ENCODE measurements around the gene NDRG3.
"Not testable (repeated sequence)": the region's sequence is repeated elsewhere in the genome, so short reads cannot be mapped to it uniquely, and the experiment has no call there.

NDRG3 gene

GRCh38 chr20:36644706-36645095 lies 101.2 kb downstream of the NDRG3 start:
- H3K9me3 ChIP-seq (ENCODE audit: control insufficient read depth in 1 of 2, low read length in 2 of 2), result no peaks in the 10 kb centered on the region
- no peaks in the 10 kb centered on the region for H3K36me3 ChIP-seq (ENCODE audit: control insufficient read depth in 1 of 2, insufficient read depth in 2 of 2, low read length in 2 of 2)
- H3K4me3 ChIP-seq (ENCODE audit: low read depth in 1 of 2, low read length in 2 of 2), result no peak overlapping the region
- no peaks in the 10 kb centered on the region for H3K4me1 ChIP-seq (ENCODE audit: control insufficient read depth in 1 of 2, insufficient read depth in 2 of 2, low read length in 2 of 2)
- H3K27me3 ChIP-seq (ENCODE audit: low read depth, low read length), result no peaks in the 10 kb centered on the region
- no peak overlapping the region for H3K27ac ChIP-seq (ENCODE audit: low read length)

DNA sequence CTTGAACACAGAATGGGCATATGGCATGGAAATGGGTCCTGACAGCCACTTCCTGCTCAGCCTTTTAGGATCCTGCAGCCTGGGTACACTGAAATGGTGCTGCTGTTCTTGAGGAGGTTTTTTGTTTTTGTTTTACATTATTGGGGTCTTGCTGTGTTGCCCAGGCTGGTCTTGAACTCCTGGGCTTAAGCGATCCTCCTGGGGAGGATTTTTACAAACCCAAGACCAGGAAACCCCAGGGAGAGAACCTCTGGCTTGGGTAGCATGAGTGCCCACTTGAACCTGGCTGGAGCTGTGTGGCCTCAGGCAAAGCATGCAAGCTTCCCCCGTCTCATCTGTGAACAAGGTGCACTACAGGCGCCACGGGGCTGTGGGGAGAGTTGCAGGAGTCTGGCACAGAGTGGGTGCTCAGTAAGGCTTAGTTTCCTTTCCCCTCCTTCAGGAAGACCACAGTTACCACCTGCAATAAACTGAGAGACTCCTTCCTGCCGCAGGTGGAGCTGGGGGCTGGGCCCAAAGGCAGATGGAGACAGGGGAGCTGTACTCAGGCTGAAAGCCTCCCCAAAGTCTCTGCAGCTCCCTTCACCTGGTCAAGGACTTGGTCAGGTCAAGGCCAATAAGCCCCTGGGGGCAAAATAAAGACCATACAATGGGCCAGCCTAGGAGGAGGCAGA lies 101.7 kb downstream of the NDRG3 start:
- Histone ChIP-seq H3K27ac (ENCODE audit: low read length) (no peak overlapping the region), H3K36me3 (ENCODE audit: control insufficient read depth in 1 of 2, insufficient read depth in 2 of 2, low read length in 2 of 2) (no peaks in the 10 kb centered on the region), H3K4me3 (ENCODE audit: low read depth in 1 of 2, low read length in 2 of 2) (no peak overlapping the region), H3K4me1 (ENCODE audit: control insufficient read depth in 1 of 2, insufficient read depth in 2 of 2, low read length in 2 of 2) (no peaks in the 10 kb centered on the region), H3K27me3 (ENCODE audit: low read depth, low read length) (no peaks in the 10 kb centered on the region), H3K9me3 (ENCODE audit: control insufficient read depth in 1 of 2, low read length in 2 of 2) (no peaks in the 10 kb centered on the region)

DNA sequence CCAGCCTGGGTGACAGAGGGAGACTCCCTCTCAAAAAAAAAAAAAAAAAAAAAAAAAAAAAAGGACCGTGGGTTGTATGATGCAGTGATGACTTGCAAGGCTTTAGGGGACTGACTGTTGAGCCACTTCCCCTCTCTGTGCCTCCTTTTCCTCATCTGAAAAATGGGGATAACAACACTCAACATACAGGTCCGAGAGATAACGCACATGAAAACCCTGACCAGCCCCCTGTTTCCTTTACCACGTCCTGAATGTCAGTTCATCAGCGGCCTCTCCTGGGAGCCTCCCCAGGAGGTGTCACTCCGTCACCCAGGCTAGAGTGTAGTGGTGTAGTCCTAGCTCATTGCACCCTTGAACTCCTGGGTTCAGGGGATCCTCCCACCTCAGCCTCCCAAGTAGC lies 103.8 kb downstream of the NDRG3 start:
- no peak overlapping the region for H3K27ac ChIP-seq (ENCODE audit: low read length)
- H3K4me3 ChIP-seq (ENCODE audit: low read depth in 1 of 2, low read length in 2 of 2), result no peak overlapping the region
- H3K36me3 ChIP-seq (ENCODE audit: control insufficient read depth in 1 of 2, insufficient read depth in 2 of 2, low read length in 2 of 2), result no peaks in the 10 kb centered on the region
- no peaks in the 10 kb centered on the region for H3K27me3 ChIP-seq (ENCODE audit: low read depth, low read length)
- H3K4me1 ChIP-seq (ENCODE audit: control insufficient read depth in 1 of 2, insufficient read depth in 2 of 2, low read length in 2 of 2), result no peaks in the 10 kb centered on the region
- no peaks in the 10 kb centered on the region for H3K9me3 ChIP-seq (ENCODE audit: control insufficient read depth in 1 of 2, low read length in 2 of 2)

GRCh38 chr20:36641506-36641843 lies 104.4 kb downstream of the NDRG3 start:
- Histone ChIP-seq H3K27ac (ENCODE audit: low read length) (no peak overlapping the region), H3K27me3 (ENCODE audit: low read depth, low read length) (no peaks in the 10 kb centered on the region), H3K9me3 (ENCODE audit: control insufficient read depth in 1 of 2, low read length in 2 of 2) (no peaks in the 10 kb centered on the region), H3K36me3 (ENCODE audit: control insufficient read depth in 1 of 2, insufficient read depth in 2 of 2, low read length in 2 of 2) (no peaks in the 10 kb centered on the region), H3K4me3 (ENCODE audit: low read depth in 1 of 2, low read length in 2 of 2) (no peak overlapping the region), H3K4me1 (ENCODE audit: control insufficient read depth in 1 of 2, insufficient read depth in 2 of 2, low read length in 2 of 2) (no peaks in the 10 kb centered on the region)

DNA sequence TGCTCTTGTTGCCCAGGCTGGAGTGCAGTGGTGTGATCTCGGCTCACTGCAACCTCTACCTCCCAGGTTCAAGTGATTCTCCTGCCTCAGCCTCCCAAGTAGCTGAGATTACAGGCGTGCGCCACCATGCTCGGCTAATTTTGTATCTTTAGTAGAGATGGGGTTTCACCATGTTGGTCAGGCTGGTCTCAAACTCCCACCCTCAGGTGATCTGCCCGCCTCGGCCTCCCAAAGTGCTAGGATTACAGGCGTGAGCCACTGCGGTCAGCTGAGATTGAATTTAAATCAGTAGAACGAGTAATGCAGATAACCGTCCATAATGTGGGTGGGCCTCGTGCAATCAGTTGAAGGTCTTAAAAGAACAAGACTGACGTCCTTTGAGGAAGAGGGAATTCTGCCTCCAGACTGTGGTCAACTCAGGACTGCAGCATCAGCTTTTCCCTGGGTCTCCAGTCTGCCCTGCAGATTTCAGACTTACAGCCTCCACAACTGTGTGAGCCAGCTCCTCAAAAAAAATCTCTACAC lies 107.0 kb downstream of the NDRG3 start:
- not testable (repeated sequence) for H3K4me3 ChIP-seq (ENCODE audit: low read depth in 1 of 2, low read length in 2 of 2); H3K36me3 ChIP-seq (ENCODE audit: control insufficient read depth in 1 of 2, insufficient read depth in 2 of 2, low read length in 2 of 2); H3K4me1 ChIP-seq (ENCODE audit: control insufficient read depth in 1 of 2, insufficient read depth in 2 of 2, low read length in 2 of 2); H3K27ac ChIP-seq (ENCODE audit: low read length); H3K27me3 ChIP-seq (ENCODE audit: low read depth, low read length); H3K9me3 ChIP-seq (ENCODE audit: control insufficient read depth in 1 of 2, low read length in 2 of 2)

DNA sequence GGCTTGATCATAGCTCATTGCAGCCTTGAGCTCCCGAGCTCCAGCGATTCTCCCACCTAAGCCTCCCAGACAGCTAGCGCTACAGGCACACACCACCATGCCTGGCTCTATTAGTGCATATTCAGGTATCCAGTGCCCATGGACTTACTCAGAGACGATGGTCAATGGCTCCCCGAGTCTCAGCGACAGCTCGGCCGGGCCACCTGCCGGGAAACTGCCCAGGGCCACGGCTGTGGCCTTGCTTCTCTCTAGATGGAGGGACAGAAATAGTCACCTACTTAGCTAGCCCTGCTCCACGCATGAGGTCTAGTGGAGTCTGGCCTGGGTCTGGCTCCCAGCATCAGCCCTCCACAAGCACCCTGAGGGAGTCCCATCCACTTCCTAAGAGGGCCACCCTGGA lies 111.5 kb downstream of the NDRG3 start:
- Histone ChIP-seq H3K9me3 (ENCODE audit: control insufficient read depth in 1 of 2, low read length in 2 of 2) (no peaks in the 10 kb centered on the region), H3K27ac (ENCODE audit: low read length) (no peak overlapping the region), H3K4me1 (ENCODE audit: control insufficient read depth in 1 of 2, insufficient read depth in 2 of 2, low read length in 2 of 2) (no peaks in the 10 kb centered on the region), H3K4me3 (ENCODE audit: low read depth in 1 of 2, low read length in 2 of 2) (no peak overlapping the region), H3K27me3 (ENCODE audit: low read depth, low read length) (no peaks in the 10 kb centered on the region), H3K36me3 (ENCODE audit: control insufficient read depth in 1 of 2, insufficient read depth in 2 of 2, low read length in 2 of 2) (no peaks in the 10 kb centered on the region)

DNA sequence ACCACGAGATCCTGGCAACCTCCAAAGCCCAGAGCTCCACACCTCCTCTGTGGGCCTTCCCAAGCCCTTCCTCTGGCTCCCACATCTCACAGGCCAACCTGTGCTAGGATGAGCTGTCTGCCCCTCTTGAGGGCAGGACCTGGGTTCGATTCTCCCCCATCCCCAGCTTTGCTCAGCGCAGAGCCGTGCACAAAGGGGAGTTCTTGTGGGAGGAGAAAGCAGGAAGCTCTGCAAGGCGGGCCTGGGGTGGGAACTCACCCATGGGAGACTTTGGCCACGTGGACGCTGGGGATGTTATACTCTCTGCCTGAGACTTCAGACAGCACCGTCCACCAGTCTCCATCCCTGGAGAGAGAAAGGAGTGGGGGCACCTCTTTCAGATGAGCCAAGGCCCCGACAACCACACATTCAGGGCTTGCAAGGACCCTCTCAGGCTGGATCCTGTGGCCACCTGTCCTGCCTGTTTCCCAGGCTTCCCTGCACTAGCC lies 112.6 kb downstream of the NDRG3 start:
- Histone ChIP-seq H3K27me3 (ENCODE audit: low read depth, low read length) (no peaks in the 10 kb centered on the region), H3K36me3 (ENCODE audit: control insufficient read depth in 1 of 2, insufficient read depth in 2 of 2, low read length in 2 of 2) (no peaks in the 10 kb centered on the region), H3K4me3 (ENCODE audit: low read depth in 1 of 2, low read length in 2 of 2) (no peak overlapping the region), H3K27ac (ENCODE audit: low read length) (no peak overlapping the region), H3K9me3 (ENCODE audit: control insufficient read depth in 1 of 2, low read length in 2 of 2) (no peaks in the 10 kb centered on the region), H3K4me1 (ENCODE audit: control insufficient read depth in 1 of 2, insufficient read depth in 2 of 2, low read length in 2 of 2) (no peaks in the 10 kb centered on the region)

DNA sequence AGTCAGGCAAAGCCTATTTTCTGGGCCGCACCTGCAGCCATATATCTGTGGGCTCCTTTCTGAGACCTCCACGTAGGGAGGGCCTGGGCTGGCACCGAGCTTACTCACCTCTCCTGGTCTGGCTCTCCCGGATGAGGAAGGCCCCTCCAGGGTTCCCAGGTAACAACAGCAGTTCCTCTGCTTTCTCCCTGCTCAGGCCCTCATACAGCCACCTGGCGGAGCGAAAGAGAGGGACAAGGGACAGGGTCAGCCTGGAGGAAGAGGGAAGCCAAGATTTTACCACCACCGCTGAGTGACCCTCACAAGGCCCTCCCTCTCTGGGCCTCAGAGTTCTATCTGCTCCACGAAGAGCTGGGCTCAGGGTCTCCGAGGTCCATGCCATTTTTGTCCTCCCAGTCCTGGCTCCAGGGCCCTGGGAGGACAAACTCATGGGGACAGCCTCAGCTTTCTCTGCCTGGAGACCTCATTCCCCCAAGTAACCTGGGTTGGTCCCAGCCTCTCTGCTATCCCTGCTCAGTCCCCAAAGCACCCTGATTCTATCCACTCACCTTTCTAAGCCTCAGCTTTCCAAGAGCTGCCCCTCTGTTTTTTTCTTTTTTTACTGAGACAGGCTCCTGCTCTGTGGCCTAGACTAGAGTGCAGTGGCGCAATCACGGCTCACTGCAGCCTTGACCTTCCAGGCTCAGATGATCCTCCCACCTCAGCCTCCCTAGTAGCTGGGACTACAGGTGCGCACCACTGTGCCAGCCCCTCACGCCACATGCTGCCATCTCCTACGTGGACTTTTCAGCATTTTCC lies 113.2 kb downstream of the NDRG3 start:
- Histone ChIP-seq H3K27me3 (ENCODE audit: low read depth, low read length) (no peaks in the 10 kb centered on the region), H3K27ac (ENCODE audit: low read length) (no peak overlapping the region), H3K9me3 (ENCODE audit: control insufficient read depth in 1 of 2, low read length in 2 of 2) (no peaks in the 10 kb centered on the region), H3K4me3 (ENCODE audit: low read depth in 1 of 2, low read length in 2 of 2) (no peak overlapping the region), H3K36me3 (ENCODE audit: control insufficient read depth in 1 of 2, insufficient read depth in 2 of 2, low read length in 2 of 2) (no peaks in the 10 kb centered on the region), H3K4me1 (ENCODE audit: control insufficient read depth in 1 of 2, insufficient read depth in 2 of 2, low read length in 2 of 2) (no peaks in the 10 kb centered on the region)

GRCh38 chr20:36632147-36632486 lies 113.8 kb downstream of the NDRG3 start:
- H3K27me3 ChIP-seq (ENCODE audit: low read depth, low read length), result no peaks in the 10 kb centered on the region
- H3K4me1 ChIP-seq (ENCODE audit: control insufficient read depth in 1 of 2, insufficient read depth in 2 of 2, low read length in 2 of 2), result no peaks in the 10 kb centered on the region
- H3K27ac ChIP-seq (ENCODE audit: low read length), result no peak overlapping the region
- no peak overlapping the region for H3K4me3 ChIP-seq (ENCODE audit: low read depth in 1 of 2, low read length in 2 of 2)
- H3K9me3 ChIP-seq (ENCODE audit: control insufficient read depth in 1 of 2, low read length in 2 of 2), result no peaks in the 10 kb centered on the region
- H3K36me3 ChIP-seq (ENCODE audit: control insufficient read depth in 1 of 2, insufficient read depth in 2 of 2, low read length in 2 of 2), result no peaks in the 10 kb centered on the region

- no peaks in the 10 kb centered on the region for H3K4me1 ChIP-seq (ENCODE audit: control insufficient read depth in 1 of 2, insufficient read depth in 2 of 2, low read length in 2 of 2)
- H3K36me3 ChIP-seq (ENCODE audit: control insufficient read depth in 1 of 2, insufficient read depth in 2 of 2, low read length in 2 of 2), result no peaks in the 10 kb centered on the region
- H3K9me3 ChIP-seq (ENCODE audit: control insufficient read depth in 1 of 2, low read length in 2 of 2), result no peaks in the 10 kb centered on the region
- no peak overlapping the region for H3K4me3 ChIP-seq (ENCODE audit: low read depth in 1 of 2, low read length in 2 of 2)
- no peaks in the 10 kb centered on the region for H3K27me3 ChIP-seq (ENCODE audit: low read depth, low read length)
- H3K27ac ChIP-seq (ENCODE audit: low read length), result no peak overlapping the region
Measured at GRCh38 chr20:36631646-36632045, 114.2 kb downstream of the NDRG3 start.

DNA sequence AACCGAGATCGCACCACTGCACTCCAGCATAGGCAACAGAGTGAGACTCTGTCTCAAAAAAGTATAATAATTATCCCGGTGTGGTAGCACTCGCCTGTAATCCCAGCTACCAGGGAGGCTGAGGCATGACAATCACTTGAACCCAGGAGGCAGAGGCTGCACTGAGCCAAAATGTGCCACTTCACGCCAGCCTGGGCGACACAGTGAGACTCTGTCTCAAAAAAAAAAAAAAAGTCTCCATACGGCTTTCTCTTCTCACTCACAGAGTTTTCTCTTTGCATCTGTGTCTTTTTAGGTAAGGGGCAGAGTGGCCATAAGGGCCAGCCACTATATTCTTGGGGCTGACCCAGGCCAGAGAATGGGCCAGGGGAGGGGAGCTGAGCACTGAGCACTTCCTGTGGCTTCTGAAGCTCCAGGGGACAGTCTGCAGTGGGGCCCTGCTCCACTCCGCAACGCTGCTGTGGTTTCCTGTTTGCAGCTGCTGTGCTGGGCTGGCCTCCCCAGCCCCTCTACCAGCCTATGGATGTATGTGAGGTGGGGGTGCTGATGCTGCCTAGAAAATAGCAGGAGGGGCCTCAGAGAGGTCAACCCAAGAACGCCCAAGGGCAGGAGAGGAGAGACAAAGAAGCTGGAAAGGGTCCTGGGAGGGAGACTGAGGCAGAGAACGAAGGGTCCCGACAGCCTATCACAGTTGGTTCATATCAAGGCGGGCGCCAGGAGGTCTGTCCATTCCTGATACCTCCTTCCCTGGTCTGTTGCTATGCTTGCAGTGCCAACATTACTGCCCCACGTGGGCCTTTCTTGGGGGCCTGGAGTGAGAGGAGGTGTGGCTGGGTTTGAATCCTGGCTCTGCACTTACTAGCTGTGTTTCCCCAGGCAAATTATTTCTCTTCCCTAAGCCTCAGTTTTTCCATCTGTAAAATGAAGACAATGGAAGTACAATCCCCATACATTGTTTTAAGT lies 115.9 kb downstream of the NDRG3 start:
- Histone ChIP-seq H3K27ac (ENCODE audit: low read length) (no peak overlapping the region), H3K36me3 (ENCODE audit: control insufficient read depth in 1 of 2, insufficient read depth in 2 of 2, low read length in 2 of 2) (no peaks in the 10 kb centered on the region), H3K9me3 (ENCODE audit: control insufficient read depth in 1 of 2, low read length in 2 of 2) (no peaks in the 10 kb centered on the region)

More for the DNA sequence above, 115.9 kb downstream of the NDRG3 start:
- H3K27me3 ChIP-seq (ENCODE audit: low read depth, low read length), result no peaks in the 10 kb centered on the region
- H3K4me3 ChIP-seq (ENCODE audit: low read depth in 1 of 2, low read length in 2 of 2), result no peak overlapping the region
- no peaks in the 10 kb centered on the region for H3K4me1 ChIP-seq (ENCODE audit: control insufficient read depth in 1 of 2, insufficient read depth in 2 of 2, low read length in 2 of 2)

Measured in muscle layer of duodenum (tissue), 2 donors.